LNCAP (cell line): Measurements from ENCODE around the gene KIRREL3.

ENCODE experiments used
- TF ChIP-seq, protein P1 (sequence below): fragments of 450-650 bp; IDR thresholded peaks from 2 replicates; pipeline ENCODE4 v1.5.1; 2017; ENCODE audit warnings: mild to moderate bottlenecking

The KIRREL3 gene

DNA sequence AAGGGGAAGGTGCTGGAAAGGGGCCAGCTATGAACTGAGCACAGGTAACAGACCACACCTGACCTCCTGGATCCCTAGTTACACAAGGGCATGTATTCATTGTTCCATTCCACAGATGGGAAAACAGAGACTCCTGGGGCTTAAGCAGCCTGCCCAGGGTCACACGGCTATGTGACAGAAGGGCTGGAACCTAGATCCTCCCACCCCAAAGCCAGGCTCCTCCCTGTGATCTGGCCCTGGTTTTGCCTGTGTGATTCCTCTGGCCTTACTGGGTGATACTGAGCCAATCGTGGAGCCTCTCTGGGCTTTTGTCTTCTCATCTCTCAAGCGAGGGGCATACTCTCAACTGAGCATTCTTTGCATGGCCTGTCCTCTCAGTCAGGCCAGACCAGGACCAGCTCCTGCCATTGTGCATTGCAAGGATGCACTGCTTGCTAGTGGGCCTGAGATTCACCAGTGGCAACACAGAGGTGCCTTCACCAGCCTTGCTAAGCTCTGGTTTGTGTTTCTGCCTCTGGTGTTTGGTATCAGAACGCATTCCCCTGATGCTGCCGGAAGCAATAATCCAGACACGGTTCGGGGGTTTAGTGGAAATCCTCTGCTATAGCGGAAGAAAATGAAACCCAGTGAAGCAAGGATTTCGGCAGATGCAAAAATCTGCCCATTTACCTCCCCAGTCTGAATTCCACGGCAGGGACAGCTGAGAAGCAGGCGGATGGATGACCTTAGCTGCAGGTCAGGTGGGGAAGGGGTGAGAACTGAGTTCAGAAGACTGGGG, 418.5 kb downstream of the KIRREL3 start:
- TF ChIP-seq, protein P1, sequence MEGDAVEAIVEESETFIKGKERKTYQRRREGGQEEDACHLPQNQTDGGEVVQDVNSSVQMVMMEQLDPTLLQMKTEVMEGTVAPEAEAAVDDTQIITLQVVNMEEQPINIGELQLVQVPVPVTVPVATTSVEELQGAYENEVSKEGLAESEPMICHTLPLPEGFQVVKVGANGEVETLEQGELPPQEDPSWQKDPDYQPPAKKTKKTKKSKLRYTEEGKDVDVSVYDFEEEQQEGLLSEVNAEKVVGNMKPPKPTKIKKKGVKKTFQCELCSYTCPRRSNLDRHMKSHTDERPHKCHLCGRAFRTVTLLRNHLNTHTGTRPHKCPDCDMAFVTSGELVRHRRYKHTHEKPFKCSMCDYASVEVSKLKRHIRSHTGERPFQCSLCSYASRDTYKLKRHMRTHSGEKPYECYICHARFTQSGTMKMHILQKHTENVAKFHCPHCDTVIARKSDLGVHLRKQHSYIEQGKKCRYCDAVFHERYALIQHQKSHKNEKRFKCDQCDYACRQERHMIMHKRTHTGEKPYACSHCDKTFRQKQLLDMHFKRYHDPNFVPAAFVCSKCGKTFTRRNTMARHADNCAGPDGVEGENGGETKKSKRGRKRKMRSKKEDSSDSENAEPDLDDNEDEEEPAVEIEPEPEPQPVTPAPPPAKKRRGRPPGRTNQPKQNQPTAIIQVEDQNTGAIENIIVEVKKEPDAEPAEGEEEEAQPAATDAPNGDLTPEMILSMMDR, result no peak

DNA sequence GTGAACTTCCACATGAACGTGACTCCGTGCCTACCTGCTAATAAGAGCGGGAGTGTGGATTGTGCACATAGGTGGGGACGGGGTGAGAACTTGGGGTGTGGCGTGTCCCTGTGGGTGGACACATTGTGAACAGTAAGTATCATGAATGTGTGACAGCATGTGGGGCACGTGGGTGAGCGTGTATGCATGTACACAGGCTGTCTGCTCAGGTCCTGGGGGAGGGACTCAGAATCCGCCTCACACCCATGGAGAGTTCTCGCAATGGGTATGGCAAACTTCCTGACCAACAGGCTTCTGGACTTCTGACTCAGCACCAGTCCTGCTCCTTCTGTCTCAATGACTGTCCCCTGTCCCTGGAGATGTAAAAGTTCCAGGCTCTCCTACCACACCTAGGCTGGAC, 422.1 kb downstream of the KIRREL3 start:
- TF ChIP-seq, protein P1, result no peak

DNA sequence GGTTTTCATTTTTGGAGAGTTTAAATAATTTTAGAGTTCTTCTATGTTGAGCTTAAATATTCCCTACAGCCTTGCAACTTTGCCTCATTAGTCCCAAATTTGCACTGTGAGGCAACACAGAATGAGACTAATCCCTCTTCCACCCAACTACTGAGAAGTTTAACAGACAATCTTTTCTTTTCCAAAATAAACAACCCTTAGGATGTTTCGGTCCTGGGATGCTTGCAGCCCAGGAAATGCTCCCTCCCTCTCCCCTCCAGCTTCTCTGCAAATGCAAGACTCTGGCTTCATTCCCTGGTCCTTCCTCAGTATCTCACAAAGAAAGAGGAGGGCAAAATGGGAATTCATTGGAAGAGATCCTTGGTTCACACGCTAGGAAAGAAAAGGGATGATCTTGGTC, 422.5 kb downstream of the KIRREL3 start:
- TF ChIP-seq, protein P1, result no peak

DNA sequence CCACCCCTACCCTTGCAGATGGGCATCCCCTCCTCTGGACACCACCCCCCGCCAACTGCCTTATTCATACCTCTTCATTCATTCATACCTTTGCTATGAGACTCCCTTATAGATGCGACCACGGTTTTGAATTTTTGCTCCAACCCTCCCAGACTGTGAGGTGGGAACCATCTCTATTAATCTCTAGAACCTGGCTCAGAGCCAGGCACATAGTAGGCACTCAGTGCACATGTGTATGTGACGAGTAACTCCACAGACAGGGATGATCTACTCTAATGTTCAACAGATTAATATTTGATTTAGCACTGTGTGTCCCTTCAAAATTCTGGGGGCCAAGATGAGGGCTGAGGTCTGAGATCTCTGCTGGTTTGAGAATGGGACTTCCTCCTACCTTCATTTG, 424.7 kb downstream of the KIRREL3 start:
- TF ChIP-seq, protein P1, result no peak

DNA sequence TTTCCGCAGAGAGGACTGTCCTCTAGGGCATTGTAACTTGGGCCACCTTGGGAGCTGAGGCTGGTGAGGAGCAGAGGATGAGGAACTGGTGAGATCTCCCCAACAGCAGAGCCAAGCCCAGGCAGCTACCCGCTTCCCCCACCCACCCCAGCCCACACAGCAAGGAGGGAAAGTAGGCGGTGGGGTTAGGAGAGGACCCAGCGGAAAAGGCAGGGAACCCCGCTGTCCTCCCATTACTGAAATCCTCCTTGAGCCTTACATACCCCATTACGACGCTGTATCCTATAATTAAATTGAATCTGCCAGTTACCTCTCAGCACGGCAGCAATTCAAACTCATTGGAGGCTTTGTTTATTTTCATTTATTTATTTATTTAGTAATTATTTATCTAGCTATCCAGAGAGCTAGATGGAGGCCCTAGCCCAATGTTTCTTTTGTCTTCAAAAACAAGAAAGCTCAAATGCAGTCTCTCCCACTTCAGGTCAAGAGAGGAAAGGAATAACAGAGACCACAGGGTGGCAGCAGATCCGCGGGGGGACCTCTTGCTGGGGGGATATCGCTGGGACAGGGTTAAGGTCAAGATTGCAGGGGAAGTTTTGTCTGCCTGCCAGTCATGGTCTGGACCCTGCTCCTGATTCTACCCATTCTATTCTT, 427.1 kb downstream of the KIRREL3 start:
- TF ChIP-seq, protein P1, result no peak; the same call in 1 of the 2 replicates

DNA sequence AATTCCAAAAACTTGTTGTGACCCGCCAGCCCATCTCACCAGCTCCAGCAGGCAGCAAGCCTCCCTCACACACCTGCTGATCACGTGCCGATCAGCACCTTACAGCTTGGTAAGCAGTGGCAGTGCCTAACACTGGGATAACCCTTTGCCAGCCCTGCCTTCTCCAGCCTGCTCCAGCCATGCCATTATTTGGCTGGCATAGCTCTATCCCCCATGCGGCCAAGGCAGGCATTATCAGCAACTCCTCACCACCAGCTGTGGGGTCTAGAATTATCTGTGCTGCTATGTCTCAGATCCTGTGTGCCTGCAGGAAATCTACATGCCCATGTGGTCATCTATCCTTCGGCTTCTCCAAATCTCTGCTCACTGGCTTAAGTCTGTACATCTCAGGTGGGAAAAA, 430.1 kb downstream of the KIRREL3 start:
- TF ChIP-seq, protein P1, result no peak

DNA sequence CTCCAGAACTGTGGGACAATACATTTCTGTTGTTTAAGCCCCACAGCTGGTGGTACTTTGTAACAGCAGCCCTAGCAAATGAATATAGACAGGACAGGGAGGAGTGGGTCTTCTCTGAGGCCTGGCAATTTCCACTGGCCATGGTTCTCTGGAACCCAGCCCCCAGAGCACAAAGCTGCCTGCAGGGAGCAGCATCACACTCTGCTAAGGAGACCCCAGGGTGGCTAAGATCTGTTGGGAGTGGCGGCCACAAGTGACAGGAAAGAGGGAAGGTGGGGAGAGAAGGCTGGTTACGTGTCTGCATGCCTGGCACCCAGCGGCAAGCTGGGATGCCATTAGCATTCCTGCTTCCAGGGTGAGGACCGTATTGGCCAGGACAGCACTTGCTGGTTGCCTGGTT, 433.2 kb downstream of the KIRREL3 start:
- TF ChIP-seq, protein P1, result no peak
